IMR-90 (cell line): Measurements from ENCODE around the gene INTS3. TPM values are rescaled to one million over a fixed set of nuclear protein-coding genes. Genes with fewer than 3 reads are reported as not detected.

Source experiments
- ATAC-seq: fragments of 200-7000 bp; cut with Tn5 transposase; 2 replicates; pipeline ENCODE4 v1.9.1; 2020; ENCODE audit warnings: low read depth, mild to moderate bottlenecking, moderate library complexity
- BruUV-seq: library from RNA; stranded (reverse); fragments of 400-500 nt; replicated peaks from 2 replicates; lab custom pipeline; 2021; lab: Mats Ljungman, UMichigan
- CTCF ChIA-PET: fragments of 300-600 bp; formaldehyde crosslinking; extraction: SDS; loops from one replicate; lab custom pipeline; 2021; ENCODE audit warnings: antibody characterized with exemption; lab: Yijun Ruan, JAX
- POLR2A ChIA-PET: fragments of 300-600 bp; sonication (Branson Sonifier 250); formaldehyde crosslinking; loops from one replicate; lab custom pipeline; 2022; ENCODE audit warnings: antibody characterized with exemption; ENCODE audit not compliant: unreplicated experiment; lab: Charles Lee
- DNase-seq: peaks from one replicate; pipeline ENCODE4 v3.0.0; 2013
- H2AFZ ChIP-seq: replicated peaks from 2 replicates; pipeline ENCODE3; 2013; ENCODE audit warnings: low read length, mild to moderate bottlenecking; ENCODE audit not compliant: poor library complexity
- H2AK5ac ChIP-seq: 2 replicates; pipeline ENCODE4 v1.6.1; 2013; ENCODE audit warnings: low read depth, low read length, inconsistent platforms
- H2AK9ac ChIP-seq: replicated peaks from 2 replicates; pipeline ENCODE3; 2013; ENCODE audit warnings: mild to moderate bottlenecking, low read depth, low read length, moderate library complexity; ENCODE audit not compliant: poor library complexity
- H2BK120ac ChIP-seq: 2 replicates; pipeline ENCODE4 v1.6.1; 2013; ENCODE audit warnings: low read depth, low read length, inconsistent platforms
- H2BK15ac ChIP-seq: 3 replicates; pipeline ENCODE4 v1.6.1; 2013; ENCODE audit warnings: low read depth, low read length, inconsistent platforms
- H2BK20ac ChIP-seq: 2 replicates; pipeline ENCODE4 v1.6.1; 2013; ENCODE audit warnings: low read depth, mild to moderate bottlenecking, inconsistent platforms, low read length, moderate library complexity
- H2BK5ac ChIP-seq: 2 replicates; pipeline ENCODE4 v1.6.1; 2013; ENCODE audit warnings: mild to moderate bottlenecking, low read depth, low read length, inconsistent platforms; ENCODE audit not compliant: poor library complexity, severe bottlenecking
- H3K14ac ChIP-seq: replicated peaks from 2 replicates; pipeline ENCODE4 v1.6.1; 2013; ENCODE audit warnings: low read depth, low read length, inconsistent platforms
- H3K18ac ChIP-seq: 2 replicates; pipeline ENCODE4 v1.6.1; 2013; ENCODE audit warnings: low read depth, low read length, control low read depth
- H3K23ac ChIP-seq: 2 replicates; pipeline ENCODE4 v1.6.1; 2013; ENCODE audit warnings: low read depth, low read length, inconsistent platforms
- H3K27ac ChIP-seq: 2 replicates; pipeline ENCODE4 v1.5.1; 2013; ENCODE audit warnings: mild to moderate bottlenecking, control low read depth, low read length; ENCODE audit not compliant: insufficient read depth
- H3K27me3 ChIP-seq: 2 replicates; pipeline ENCODE4 v1.6.1; 2013; ENCODE audit warnings: low read length; ENCODE audit not compliant: control insufficient read depth, insufficient read depth
- H3K36me3 ChIP-seq: 2 replicates; pipeline ENCODE4 v1.6.1; 2013; ENCODE audit warnings: low read length, mixed read lengths; ENCODE audit not compliant: control insufficient read depth, insufficient read depth
- H3K4ac ChIP-seq: 2 replicates; pipeline ENCODE4 v1.6.1; 2013; ENCODE audit warnings: low read depth, low read length, inconsistent platforms
- H3K4me1 ChIP-seq: 2 replicates; pipeline ENCODE4 v1.6.1; 2013; ENCODE audit warnings: low read length, mixed read lengths; ENCODE audit not compliant: control insufficient read depth, insufficient read depth
- H3K4me2 ChIP-seq: 2 replicates; pipeline ENCODE4 v1.6.1; 2013; ENCODE audit warnings: low read depth, mild to moderate bottlenecking, control low read depth, low read length, moderate library complexity
- H3K4me3 ChIP-seq: 2 replicates; pipeline ENCODE4 v1.5.1; 2013; ENCODE audit warnings: low read depth, mild to moderate bottlenecking, control low read depth, low read length, moderate library complexity; ENCODE audit not compliant: insufficient read depth
- H3K56ac ChIP-seq: 2 replicates; pipeline ENCODE4 v1.6.1; 2013; ENCODE audit warnings: low read length, inconsistent platforms; ENCODE audit not compliant: insufficient read depth; ENCODE audit errors: extremely low read depth
- H3K79me1 ChIP-seq, 2 experiments: 2 replicates each; pipeline ENCODE4 v1.6.1; 2013; ENCODE audit warnings: low read length in 2 of 2, inconsistent platforms in 1 of 2, low read depth in 1 of 2
- H3K9ac ChIP-seq: 2 replicates; pipeline ENCODE4 v1.6.1; 2013; ENCODE audit warnings: low read depth, low read length, control low read depth
- H3K9me1 ChIP-seq: 2 replicates; pipeline ENCODE4 v1.6.1; 2013; ENCODE audit warnings: low read length, inconsistent platforms; ENCODE audit not compliant: insufficient read depth
- H3K9me3 ChIP-seq: 2 replicates; pipeline ENCODE4 v1.6.1; 2013; ENCODE audit warnings: low read length; ENCODE audit not compliant: control insufficient read depth, insufficient read depth
- H4K20me1 ChIP-seq: 2 replicates; pipeline ENCODE4 v1.6.1; 2013; ENCODE audit warnings: low read length, inconsistent platforms; ENCODE audit not compliant: insufficient read depth
- H4K5ac ChIP-seq: 2 replicates; pipeline ENCODE4 v1.6.1; 2013; ENCODE audit warnings: mild to moderate bottlenecking, low read depth, low read length, control low read depth
- H4K8ac ChIP-seq, 2 experiments: 2 replicates each; pipeline ENCODE4 v1.6.1; 2013; ENCODE audit warnings: low read depth in 2 of 2, low read length in 2 of 2, control low read depth in 1 of 2, inconsistent platforms in 1 of 2
- H4K91ac ChIP-seq: 2 replicates; pipeline ENCODE4 v1.6.1; 2013; ENCODE audit warnings: low read depth, low read length, inconsistent platforms; ENCODE audit not compliant: insufficient read depth
- BHLHE40 ChIP-seq: fragments of 150-350 bp; IDR thresholded peaks from 2 replicates; pipeline ENCODE4 v1.6.1; 2016; ENCODE audit warnings: mild to moderate bottlenecking, low read depth, low read length
- CEBPB ChIP-seq: IDR thresholded peaks from 2 replicates; pipeline ENCODE4 v1.6.1; 2012; ENCODE audit warnings: low read depth, low read length, improper control_type of control experiment
- CHD1 ChIP-seq: IDR thresholded peaks from 2 replicates; pipeline ENCODE4 v1.6.1; 2012; ENCODE audit warnings: low read depth, low read length, improper control_type of control experiment
- CTCF ChIP-seq: conservative IDR thresholded peaks from 2 replicates; pipeline ENCODE4 v1.5.1; 2012; ENCODE audit warnings: mild to moderate bottlenecking, low read depth, low read length, improper control_type of control experiment
- ELK1 ChIP-seq: fragments of 150-350 bp; IDR thresholded peaks from 2 replicates; pipeline ENCODE4 v1.6.1; 2016; ENCODE audit warnings: low read depth, mild to moderate bottlenecking, low read length, moderate library complexity, borderline replicate concordance
- FOS ChIP-seq: fragments of 150-350 bp; IDR thresholded peaks from 2 replicates; pipeline ENCODE4 v1.6.1; 2016; ENCODE audit warnings: low read depth, low read length
- MAFK ChIP-seq: IDR thresholded peaks from 2 replicates; pipeline ENCODE4 v1.6.1; 2012; ENCODE audit warnings: low read depth, low read length, improper control_type of control experiment
- MXI1 ChIP-seq: IDR thresholded peaks from 2 replicates; pipeline ENCODE4 v1.6.1; 2012; ENCODE audit warnings: low read depth, mild to moderate bottlenecking, low read length, moderate library complexity, borderline replicate concordance
- RCOR1 ChIP-seq: IDR thresholded peaks from 2 replicates; pipeline ENCODE4 v1.6.1; 2012; ENCODE audit warnings: mild to moderate bottlenecking, low read length, improper control_type of control experiment; ENCODE audit not compliant: insufficient replicate concordance
- RFX5 ChIP-seq: IDR thresholded peaks from 2 replicates; pipeline ENCODE4 v1.8.0; 2012; ENCODE audit warnings: low read depth, mild to moderate bottlenecking, low read length, moderate library complexity
- SMC3 ChIP-seq: fragments of 150-350 bp; IDR thresholded peaks from 2 replicates; pipeline ENCODE4 v1.6.1; 2016; ENCODE audit warnings: low read depth, mild to moderate bottlenecking, antibody characterized with exemption, low read length, moderate library complexity
- WGBS, 2 experiments: methylation state at CpG; one replicate each; pipeline versions ENCODE4 v1.1.5 to v1.1.7; 2013; ENCODE audit warnings: missing lambda C conversion rate in 2 of 2; ENCODE audit not compliant: insufficient read length in 1 of 2; ENCODE audit errors: extremely low coverage in 2 of 2; 5-methylcytosine and 5-hydroxymethylcytosine counted together
- dilution Hi-C: fragments of 300-500 bp; cut with HindIII; formaldehyde crosslinking; loops from one replicate; pipeline ENCODE4 v1.14.3; 2018; ENCODE audit warnings: low sequenced_read_pairs; ENCODE audit not compliant: unreplicated experiment
- in situ Hi-C: fragments of 300-500 bp; cut with MboI; formaldehyde crosslinking; loops from 3 replicates; pipeline ENCODE4 v1.14.3; 2019; ENCODE audit warnings: low sequenced_read_pairs, inconsistent platforms, mixed read lengths
- intact Hi-C: fragments of 100-400 bp; cut with micrococcal nuclease; formaldehyde crosslinking; loops from 2 replicates; pipeline ENCODE4 v1.10.0; 2022
- polyA plus RNA-seq, 3 experiments: library from polyadenylated mRNA; depleted of rRNA; stranded (reverse); fragments of >200 nt; gene quantifications; 2 replicates each; pipeline ENCODE4 v1.2.3, GENCODE V29; 2012; ENCODE audit warnings: low replicate concordance in 1 of 3
- total RNA-seq: library from RNA; depleted of rRNA; stranded (reverse); fragments of >200 nt; gene quantifications from 2 replicates; pipeline ENCODE4 v1.2.3, GENCODE V29; 2012

INTS3 gene
- total and polyA plus RNA-seq, 2 of the 4 experiments (the other 2 are of a cell fraction): 33.5 to 59.4 TPM

- peaks cover 4% of the 10 kb centered on the region; the same call in 1 of the 2 replicates for H3K4me1 ChIP-seq
- WGBS, 2 experiments: 94% methylated on average over 3 of the region's 8 CpGs; no CpG with 5 or more reads in 1 of the 2 experiments
- DNase-seq: no peak
- H3K56ac ChIP-seq: no peak overlapping the region
- no peak overlapping the region for H3K14ac ChIP-seq
- intact Hi-C loops (no loop called here), in situ Hi-C loops (no loop called here), dilution Hi-C loops (no loop called here)
- no peaks in the 10 kb centered on the region; the same call in 1 of the 2 replicates for H3K9me1 ChIP-seq
- H3K79me1 ChIP-seq: peaks cover 0 to 8% of the 10 kb centered on the region in 2 experiments; a peak in 2 of 4 replicates
- ChIA-PET POLR2A (no interaction called here), CTCF (no interaction called here)
- no peak overlapping the region for H2AFZ ChIP-seq
- H3K36me3 ChIP-seq: peaks cover 45% of the 10 kb centered on the region
- H2BK120ac ChIP-seq: no peak overlapping the region
- H4K8ac ChIP-seq: no peak overlapping the region
- H3K23ac ChIP-seq: no peak overlapping the region
- H3K9ac ChIP-seq: no peak overlapping the region
- no peak overlapping the region for H2BK5ac ChIP-seq
- H3K27ac ChIP-seq: no peak overlapping the region
- no peaks in the 10 kb centered on the region for H4K20me1 ChIP-seq
- ATAC-seq: no peak
- H3K27me3 ChIP-seq: no peaks in the 10 kb centered on the region
- no peak overlapping the region for H3K18ac ChIP-seq
- H3K4me2 ChIP-seq: no peak overlapping the region
- peak overlapping the region; percentile 8 for H2AK9ac ChIP-seq
- H3K9me3 ChIP-seq: no peaks in the 10 kb centered on the region
- H2AK5ac ChIP-seq: peak overlapping the region; percentile 1; the same call in 1 of the 2 replicates
- no peak overlapping the region for H3K4ac ChIP-seq
- no peak overlapping the region for H3K4me3 ChIP-seq
- H4K91ac ChIP-seq: no peak overlapping the region
- no TSS peak for BruUV-seq
- no peak overlapping the region for H2BK20ac ChIP-seq
- H4K5ac ChIP-seq: no peak overlapping the region
- TF ChIP-seq MXI1 (no peak), CHD1 (no peak), BHLHE40 (no peak), SMC3 (no peak), CEBPB (no peak), FOS (no peak), RCOR1 (no peak), ELK1 (no peak), RFX5 (no peak), MAFK (no peak), CTCF (no peak)
- no peak overlapping the region for H2BK15ac ChIP-seq
These were observed 46.3 kb downstream of the INTS3 start for GRCh38 chr1:153774026-153774595.
